ACC112 (cell line): ENCODE measurements around the gene SARNP.

ENCODE experiments used
- H2AFZ ChIP-seq: fragments of 200-600 bp; sonication (generic); one replicate; pipeline ENCODE4 v1.6.0; 2017; ENCODE audit warnings: antibody characterized with exemption, low read length; ENCODE audit not compliant: unreplicated experiment
- H3K27ac ChIP-seq: fragments of 200-600 bp; sonication (generic); 2 replicates; pipeline ENCODE4 v1.5.1; 2014; ENCODE audit warnings: low read depth, mild to moderate bottlenecking, antibody characterized with exemption, low read length, moderate library complexity
- H3K27me3 ChIP-seq: fragments of 200-600 bp; sonication (generic); 2 replicates; pipeline ENCODE4 v1.6.1; 2014; ENCODE audit warnings: mild to moderate bottlenecking, antibody characterized with exemption, low read length, moderate library complexity, mixed read lengths; ENCODE audit not compliant: insufficient read depth
- H3K36me3 ChIP-seq: fragments of 200-600 bp; sonication (generic); 2 replicates; pipeline ENCODE4 v1.6.1; 2016; ENCODE audit warnings: mild to moderate bottlenecking, antibody characterized with exemption, low read length, moderate library complexity, mixed read lengths; ENCODE audit not compliant: insufficient read depth
- H3K4me1 ChIP-seq: fragments of 200-600 bp; sonication (generic); one replicate; pipeline ENCODE4 v1.6.1; 2016; ENCODE audit warnings: low read length, mixed read lengths; ENCODE audit not compliant: insufficient read depth, unreplicated experiment, control insufficient read depth
- H3K4me3 ChIP-seq: fragments of 200-600 bp; sonication (generic); 2 replicates; pipeline ENCODE4 v1.5.1; 2014; ENCODE audit warnings: mild to moderate bottlenecking, low read depth, low read length
- H3K79me2 ChIP-seq: fragments of 200-600 bp; sonication (generic); one replicate; pipeline ENCODE4 v1.6.0; 2016; ENCODE audit warnings: low read length; ENCODE audit not compliant: control insufficient read depth, unreplicated experiment, insufficient read depth

SARNP gene

GRCh38 chr12:55724940-55725309, 92.6 kb downstream of the SARNP start:
- Histone ChIP-seq H3K4me3 (no peak overlapping the region), H3K27ac (no peak overlapping the region), H3K36me3 (peaks cover 24% of the 10 kb centered on the region; the same call in 1 of the 2 replicates), H2AFZ (no peak overlapping the region), H3K27me3 (no peaks in the 10 kb centered on the region), H3K4me1 (peaks cover 57% of the 10 kb centered on the region), H3K79me2 (peaks cover 42% of the 10 kb centered on the region)

GRCh38 chr12:55724226-55724939, 93.1 kb downstream of the SARNP start:
- peaks cover 24% of the 10 kb centered on the region; the same call in 1 of the 2 replicates for H3K36me3 ChIP-seq
- no peak overlapping the region for H3K4me3 ChIP-seq
- H3K27me3 ChIP-seq: no peaks in the 10 kb centered on the region
- peak overlapping the region; percentile 24; the same call in 1 of the 2 replicates for H3K27ac ChIP-seq
- no peak overlapping the region for H2AFZ ChIP-seq
- peaks cover 41% of the 10 kb centered on the region for H3K79me2 ChIP-seq
- peaks cover 63% of the 10 kb centered on the region for H3K4me1 ChIP-seq

GRCh38 chr12:55723516-55724225, 93.9 kb downstream of the SARNP start:
- H3K79me2 ChIP-seq: peaks cover 39% of the 10 kb centered on the region
- H3K4me1 ChIP-seq: peaks cover 70% of the 10 kb centered on the region
- no peaks in the 10 kb centered on the region for H3K27me3 ChIP-seq
- H3K4me3 ChIP-seq: peak overlapping the region; percentile 2; the same call in 1 of the 2 replicates
- peaks cover 24% of the 10 kb centered on the region; the same call in 1 of the 2 replicates for H3K36me3 ChIP-seq
- peak overlapping the region; percentile 24; the same call in 1 of the 2 replicates for H3K27ac ChIP-seq
- H2AFZ ChIP-seq: no peak overlapping the region

- Histone ChIP-seq H3K27me3 (no peaks in the 10 kb centered on the region), H3K27ac (peak overlapping the region; percentile 24; the same call in 1 of the 2 replicates), H3K36me3 (peaks cover 24% of the 10 kb centered on the region; the same call in 1 of the 2 replicates), H3K4me1 (peaks cover 77% of the 10 kb centered on the region), H3K79me2 (peaks cover 32% of the 10 kb centered on the region), H2AFZ (no peak overlapping the region), H3K4me3 (no peak overlapping the region)
Observed at GRCh38 chr12:55722948-55723347, 94.6 kb downstream of the SARNP start.

GRCh38 chr12:55721601-55722213, 95.8 kb downstream of the SARNP start:
- peaks cover 20% of the 10 kb centered on the region for H3K79me2 ChIP-seq
- no peaks in the 10 kb centered on the region for H3K27me3 ChIP-seq
- peak overlapping the region; percentile 30 for H3K4me3 ChIP-seq
- peaks cover 84% of the 10 kb centered on the region for H3K4me1 ChIP-seq
- peaks cover 17% of the 10 kb centered on the region; the same call in 1 of the 2 replicates for H3K36me3 ChIP-seq
- H2AFZ ChIP-seq: no peak overlapping the region
- H3K27ac ChIP-seq: peak overlapping the region; percentile 32

GRCh38 chr12:55720894-55721444, 96.6 kb downstream of the SARNP start:
- H3K4me1 ChIP-seq: peaks cover 79% of the 10 kb centered on the region
- peak overlapping the region; percentile 91 for H3K27ac ChIP-seq
- peak overlapping the region; percentile 54 for H3K4me3 ChIP-seq
- peaks cover 13% of the 10 kb centered on the region; the same call in 1 of the 2 replicates for H3K36me3 ChIP-seq
- no peaks in the 10 kb centered on the region for H3K27me3 ChIP-seq
- H3K79me2 ChIP-seq: peaks cover 15% of the 10 kb centered on the region
- H2AFZ ChIP-seq: no peak overlapping the region

GRCh38 chr12:55720071-55720564, 97.4 kb downstream of the SARNP start, which contains the start of gene RDH5:
Gene RDH5 (plus strand): TSS chr12:55720393. CDS start chr12:55721185, 792 bp downstream.
- Histone ChIP-seq H3K36me3 (peaks cover 5% of the 10 kb centered on the region; the same call in 1 of the 2 replicates), H3K27ac (peak within 1 kb of the TSS; percentile 91), H2AFZ (no peak within 1 kb of the TSS), H3K4me3 (peak within 1 kb of the TSS; percentile 54), H3K79me2 (peaks cover 7% of the 10 kb centered on the region), H3K4me1 (peaks cover 76% of the 10 kb centered on the region), H3K27me3 (no peaks in the 10 kb centered on the region)

GRCh38 chr12:55719371-55719770, 98.2 kb downstream of the SARNP start:
- peaks cover 4% of the 10 kb centered on the region; the same call in 1 of the 2 replicates for H3K36me3 ChIP-seq
- peaks cover 7% of the 10 kb centered on the region for H3K79me2 ChIP-seq
- no peak overlapping the region for H2AFZ ChIP-seq
- H3K27me3 ChIP-seq: no peaks in the 10 kb centered on the region
- peaks cover 71% of the 10 kb centered on the region for H3K4me1 ChIP-seq
- no peak overlapping the region for H3K4me3 ChIP-seq
- H3K27ac ChIP-seq: peak overlapping the region; percentile 91

- H3K27ac ChIP-seq: peak overlapping the region; percentile 91
Observed at GRCh38 chr12:55718624-55719275, 98.8 kb downstream of the SARNP start.

More at GRCh38 chr12:55718624-55719275, 98.8 kb downstream of the SARNP start:
- H3K27me3 ChIP-seq: no peaks in the 10 kb centered on the region
- H3K79me2 ChIP-seq: peaks cover 2% of the 10 kb centered on the region
- peaks cover 65% of the 10 kb centered on the region for H3K4me1 ChIP-seq
- H3K4me3 ChIP-seq: peak overlapping the region; percentile 78
- H3K36me3 ChIP-seq: no peaks in the 10 kb centered on the region; the same call in 1 of the 2 replicates
- no peak overlapping the region for H2AFZ ChIP-seq
